ENCODE measurements around the gene OR2K2. TPM values are rescaled to one million over a fixed set of nuclear protein-coding genes. Genes with fewer than 3 reads are reported as not detected.
"Not testable (repeated sequence)": the region's sequence is repeated elsewhere in the genome, so short reads cannot be mapped to it uniquely, and the experiment has no call there.

Gene OR2K2
- total and polyA plus RNA-seq, 10 of the 15 experiments (the other 5 are each of a cell fraction or from before 2014, with no cell fraction given) = 0.12 TPM; not detected in 9

DNA sequence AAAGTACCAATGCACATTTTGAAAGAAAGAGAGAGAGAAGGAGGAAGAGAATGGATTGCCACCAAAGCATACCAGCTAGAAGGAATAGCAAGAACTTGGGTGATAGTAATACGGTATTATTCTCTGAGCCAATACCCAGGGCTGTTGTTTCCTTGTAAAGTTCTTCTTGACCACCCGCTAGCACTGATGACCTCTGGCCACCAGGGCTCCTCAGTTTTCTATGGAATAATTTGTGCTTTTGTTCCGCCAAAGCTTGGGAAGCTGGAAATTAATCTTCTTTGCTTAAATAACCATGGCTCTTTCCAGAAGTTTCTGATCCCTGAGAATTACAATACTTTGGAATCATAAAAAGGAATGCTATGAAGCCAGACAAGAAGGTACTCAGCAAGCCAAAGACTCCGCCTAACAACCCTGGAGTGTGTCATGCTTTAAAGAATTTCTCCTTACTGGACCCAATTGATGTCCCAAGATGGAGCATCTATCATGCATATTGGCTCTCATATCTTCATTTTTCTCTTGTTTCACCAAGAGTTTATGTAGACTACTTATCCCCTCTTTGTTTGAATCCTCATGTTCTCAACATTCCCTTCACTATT is 29.8 kb downstream of the OR2K2 start:
- ChIA-PET POLR2A (interaction anchor here (0.5 kb wide), 1 partner anchor 30 kb away, joined by 3 read pairs; no protein-coding TSS in a partner anchor), RAD21 (ENCODE audit: unreplicated experiment) (interaction anchor here (0.6 to 5.0 kb wide), 8 partner anchors 151 to 677 kb away, joined by 3 to 37 read pairs (median 5); partner anchors contain the start of gene LPAR1), CTCF (interaction anchor here (1.2 to 5.5 kb wide), 6 partner anchors 260 to 664 kb away, joined by 3 to 50 read pairs (median 9); no protein-coding TSS in a partner anchor), SMC1A (ENCODE audit: uncharacterized antibody, unreplicated experiment) (interaction anchor here (0.9 to 3.9 kb wide), 5 partner anchors 146 to 661 kb away, joined by 3 to 53 read pairs (median 4); no protein-coding TSS in a partner anchor)
- ATAC-seq = no peak
- TF ChIP-seq, protein P1, sequence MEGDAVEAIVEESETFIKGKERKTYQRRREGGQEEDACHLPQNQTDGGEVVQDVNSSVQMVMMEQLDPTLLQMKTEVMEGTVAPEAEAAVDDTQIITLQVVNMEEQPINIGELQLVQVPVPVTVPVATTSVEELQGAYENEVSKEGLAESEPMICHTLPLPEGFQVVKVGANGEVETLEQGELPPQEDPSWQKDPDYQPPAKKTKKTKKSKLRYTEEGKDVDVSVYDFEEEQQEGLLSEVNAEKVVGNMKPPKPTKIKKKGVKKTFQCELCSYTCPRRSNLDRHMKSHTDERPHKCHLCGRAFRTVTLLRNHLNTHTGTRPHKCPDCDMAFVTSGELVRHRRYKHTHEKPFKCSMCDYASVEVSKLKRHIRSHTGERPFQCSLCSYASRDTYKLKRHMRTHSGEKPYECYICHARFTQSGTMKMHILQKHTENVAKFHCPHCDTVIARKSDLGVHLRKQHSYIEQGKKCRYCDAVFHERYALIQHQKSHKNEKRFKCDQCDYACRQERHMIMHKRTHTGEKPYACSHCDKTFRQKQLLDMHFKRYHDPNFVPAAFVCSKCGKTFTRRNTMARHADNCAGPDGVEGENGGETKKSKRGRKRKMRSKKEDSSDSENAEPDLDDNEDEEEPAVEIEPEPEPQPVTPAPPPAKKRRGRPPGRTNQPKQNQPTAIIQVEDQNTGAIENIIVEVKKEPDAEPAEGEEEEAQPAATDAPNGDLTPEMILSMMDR (IDR thresholded peaks at IDR 0.05 in 2 of 3, conservative IDR thresholded peaks at IDR 0.05 in 1 of 3; ENCODE audit: control insufficient read depth in 2 of 3, extremely low read depth in 1 of 3, insufficient read depth in 1 of 3, low read depth in 3 of 3, low read length in 3 of 3) = 0 out of 6 replicates have a peak, but pooled peaks of 1 of the 3 experiments have one; percentile 5
- TF ChIP-seq ZNF217 (IDR thresholded peaks at IDR 0.05) = no peak
- no TSS peak for BruUV-seq (replicated peaks)
- in situ Hi-C loops (cut with MboI) (loop anchor here (25.0 kb wide), 1 partner anchor 1113 kb away; no protein-coding TSS in a partner anchor), intact Hi-C loops (cut with micrococcal nuclease; ENCODE audit: unreplicated experiment) (no loop called here)
- Histone ChIP-seq H3K9me3 (replicated peaks; ENCODE audit: control insufficient read depth, insufficient read depth, low read length) (no peaks in the 10 kb centered on the region), H3K79me2 (ENCODE audit: control insufficient read depth, insufficient read depth, low read length) (no peaks in the 10 kb centered on the region), H3K27ac (ENCODE audit: control insufficient read depth, insufficient read depth) (no peak overlapping the region), H4K20me1 (ENCODE audit: control insufficient read depth, insufficient read depth) (no peaks in the 10 kb centered on the region), H3K27me3 (replicated peaks in 1 of 2; ENCODE audit: control insufficient read depth in 2 of 2, insufficient read depth in 2 of 2, low read length in 1 of 2) (no peaks in the 10 kb centered on the region), H3K9ac (ENCODE audit: control insufficient read depth, insufficient read depth, low read length) (no peak overlapping the region), H3K4me3 (no peak overlapping the region), H3K4me2 (ENCODE audit: control insufficient read depth, insufficient read depth) (no peak overlapping the region), H2AFZ (ENCODE audit: control insufficient read depth, low read depth, low read length) (no peak overlapping the region), H3K4me1 (ENCODE audit: control insufficient read depth, insufficient read depth, low read length) (no peaks in the 10 kb centered on the region), H3K36me3 (ENCODE audit: control insufficient read depth in 2 of 2, insufficient read depth in 2 of 2, low read length in 1 of 2) (no peaks in the 10 kb centered on the region)
- FAIRE-seq = no peak
- no peak for DNase-seq (ENCODE audit: low read depth, low spot score)
- WGBS (ENCODE audit: insufficient coverage, insufficient replicate concordance, low lambda C conversion rate, missing lambda C conversion rate) = 62% methylated on average over 4 of the region's 4 CpGs

DNA sequence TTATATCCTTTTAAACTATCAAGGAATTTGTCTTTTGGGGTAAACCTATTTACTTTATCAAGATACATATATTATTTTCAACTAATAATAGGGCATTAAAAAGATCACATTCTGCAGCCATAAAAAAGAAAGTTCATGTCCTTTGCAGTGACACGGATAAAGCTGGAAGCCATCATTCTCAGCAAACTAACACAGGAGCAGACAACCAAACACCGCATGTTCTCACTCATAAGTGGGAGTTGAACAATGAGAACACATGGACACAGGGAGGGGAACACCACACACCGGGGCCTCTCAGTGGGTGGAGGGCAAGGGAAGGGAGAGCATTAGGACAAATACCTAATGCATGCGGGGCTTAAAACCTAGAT is 30.4 kb downstream of the OR2K2 start:
- not testable (repeated sequence) for H4K20me1 ChIP-seq (ENCODE audit: control insufficient read depth, insufficient read depth); H3K27me3 ChIP-seq (replicated peaks in 1 of 2; ENCODE audit: control insufficient read depth in 2 of 2, insufficient read depth in 2 of 2, low read length in 1 of 2); H3K4me2 ChIP-seq (ENCODE audit: control insufficient read depth, insufficient read depth); H3K36me3 ChIP-seq (ENCODE audit: control insufficient read depth in 2 of 2, insufficient read depth in 2 of 2, low read length in 1 of 2); H3K27ac ChIP-seq (ENCODE audit: control insufficient read depth, insufficient read depth); H3K79me2 ChIP-seq (ENCODE audit: control insufficient read depth, insufficient read depth, low read length); DNase-seq (ENCODE audit: low read depth, low spot score); H3K9me3 ChIP-seq (replicated peaks; ENCODE audit: control insufficient read depth, insufficient read depth, low read length); H3K4me3 ChIP-seq; H3K4me1 ChIP-seq (ENCODE audit: control insufficient read depth, insufficient read depth, low read length); FAIRE-seq; ATAC-seq; H3K9ac ChIP-seq (ENCODE audit: control insufficient read depth, insufficient read depth, low read length); H2AFZ ChIP-seq (ENCODE audit: control insufficient read depth, low read depth, low read length); BruUV-seq (replicated peaks)
- SMC1A ChIA-PET (ENCODE audit: uncharacterized antibody, unreplicated experiment) = interaction anchor here (0.6 to 3.9 kb wide), 6 partner anchors 145 to 1914 kb away, joined by 3 to 53 read pairs (median 4); no protein-coding TSS in a partner anchor
- 60% methylated on average over 4 of the region's 4 CpGs for WGBS (ENCODE audit: insufficient coverage, insufficient replicate concordance, low lambda C conversion rate, missing lambda C conversion rate)
- RAD21 ChIA-PET (ENCODE audit: unreplicated experiment) = interaction anchor here (0.6 to 5.0 kb wide), 8 partner anchors 150 to 676 kb away, joined by 3 to 37 read pairs (median 4); partner anchors contain the start of gene LPAR1
- intact Hi-C loops (cut with micrococcal nuclease; ENCODE audit: unreplicated experiment) (loop anchor here (1.0 to 10.0 kb wide), 10 partner anchors 21 to 1115 kb away; no protein-coding TSS in a partner anchor), in situ Hi-C loops (cut with MboI) (loop anchor here (5.0 to 10.0 kb wide), 3 partner anchors 262 to 855 kb away; partner anchors contain the start of gene LPAR1)
- CTCF ChIA-PET = interaction anchor here (1.2 to 5.5 kb wide), 6 partner anchors 260 to 663 kb away, joined by 3 to 50 read pairs (median 9); no protein-coding TSS in a partner anchor
- POLR2A ChIA-PET = interaction anchor here (0.5 kb wide), 1 partner anchor 30 kb away, joined by 3 read pairs; no protein-coding TSS in a partner anchor
